Epithelial cell of esophagus (primary cell): ENCODE measurements around the gene DUSP1.

Source experiments
- DNase-seq: peaks from one replicate; pipeline ENCODE4 v3.0.0; 2010; ENCODE audit warnings: low read depth
- H3K4me3 ChIP-seq: 2 replicates; pipeline ENCODE4 v1.5.1; 2011; ENCODE audit warnings: mild to moderate bottlenecking, low read length, control low read depth
- CTCF ChIP-seq: IDR thresholded peaks from 2 replicates; pipeline ENCODE4 v1.5.1; 2011; ENCODE audit warnings: low read depth, mild to moderate bottlenecking, low read length, control low read depth, inconsistent platforms; ENCODE audit not compliant: insufficient read depth; ENCODE audit errors: missing control alignments

The DUSP1 gene

GRCh38 chr5:172770675-172771438, at the start of gene DUSP1:
TSS of gene DUSP1 (minus strand) at chr5:172771195. CDS start at chr5:172770952, 243 bp downstream.
- no peak for TF ChIP-seq CTCF
- DNase-seq: peak; percentile 98

GRCh38 chr5:172820046-172820767, 49.2 kb upstream of the DUSP1 start:
- no peak for TF ChIP-seq CTCF
- no peak overlapping the region for H3K4me3 ChIP-seq
- DNase-seq: peak; percentile 99

More at GRCh38 chr5:172770675-172771438, at the start of gene DUSP1:
- H3K4me3 ChIP-seq: peak within 1 kb of the TSS; percentile 99

- TF ChIP-seq CTCF: no peak
- no peak overlapping the region for H3K4me3 ChIP-seq
These were observed 48.6 kb upstream of the DUSP1 start for GRCh38 chr5:172819569-172819968.

GRCh38 chr5:172818081-172818480, 47.1 kb upstream of the DUSP1 start:
- no peak for DNase-seq
- no peak for TF ChIP-seq CTCF
- H3K4me3 ChIP-seq: no peak overlapping the region

More at GRCh38 chr5:172819569-172819968, 48.6 kb upstream of the DUSP1 start:
- DNase-seq: no peak

GRCh38 chr5:172817664-172818063, 46.7 kb upstream of the DUSP1 start:
- no peak overlapping the region for H3K4me3 ChIP-seq
- TF ChIP-seq CTCF: no peak
- DNase-seq: no peak

GRCh38 chr5:172816925-172817562, 46.0 kb upstream of the DUSP1 start:
- peak; percentile 93 for DNase-seq
- no peak overlapping the region for H3K4me3 ChIP-seq
- TF ChIP-seq CTCF: no peak
